Stomach (tissue), 4 donors: Measurements from ENCODE around the gene PLK5.

ENCODE experiments used
- POLR2A ChIP-seq, 4 donors: fragments of 450-650 bp; IDR thresholded peaks; one replicate each; pipeline ENCODE4 v1.6.1; 2016; ENCODE audit warnings: antibody characterized with exemption in 4 of 4, control low read depth in 2 of 4, mild to moderate bottlenecking in 1 of 4, moderate library complexity in 1 of 4
- TF ChIP-seq, protein P1 (sequence below), 7 experiments: fragments of 450-650 bp in 4 of 7; fragments of 200-600 bp in 3 of 7; sonication (generic) in 3 of 7; IDR thresholded peaks; one replicate each; pipeline ENCODE4 v1.5.1; 2016 to 2019; ENCODE audit warnings: antibody characterized with exemption in 7 of 7, control low read depth in 2 of 7, mild to moderate bottlenecking in 1 of 7

DNA sequence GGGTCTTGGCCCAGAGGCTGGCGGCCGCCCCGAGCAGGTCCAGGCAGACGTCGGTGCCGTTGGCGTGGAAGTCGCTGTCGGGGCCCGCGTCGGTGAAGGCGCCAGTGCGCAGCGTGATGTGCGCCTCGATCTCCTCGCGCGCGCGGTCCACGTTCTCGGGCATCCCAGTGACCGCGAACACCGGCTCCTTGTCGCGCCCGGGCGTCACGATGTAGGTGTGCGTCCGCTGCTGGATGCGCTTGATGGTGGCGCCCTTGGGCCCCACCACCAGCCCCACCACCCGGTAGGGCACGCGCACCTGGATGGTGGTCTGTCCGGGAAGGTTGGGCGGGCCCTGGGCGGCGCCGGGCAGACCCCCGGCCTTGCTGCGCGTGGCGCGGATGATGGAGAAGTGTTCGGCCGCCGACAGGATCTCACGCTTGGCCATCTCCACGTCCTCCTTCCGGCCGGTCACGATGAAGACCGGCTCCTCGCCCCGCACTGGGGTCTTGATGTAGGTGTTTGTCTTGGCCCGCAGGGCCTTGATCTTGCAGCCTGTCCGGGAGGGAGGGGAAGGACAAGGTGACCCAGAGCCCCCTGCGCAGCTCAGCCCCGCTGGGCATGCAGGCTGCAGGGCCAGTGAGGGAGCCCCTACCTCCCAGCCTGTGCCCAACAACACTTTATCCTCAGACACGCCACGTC lies 32.7 kb downstream of the PLK5 start:
- no peak for TF ChIP-seq POLR2A (IDR thresholded peaks at IDR 0.05)
- TF ChIP-seq, protein P1, sequence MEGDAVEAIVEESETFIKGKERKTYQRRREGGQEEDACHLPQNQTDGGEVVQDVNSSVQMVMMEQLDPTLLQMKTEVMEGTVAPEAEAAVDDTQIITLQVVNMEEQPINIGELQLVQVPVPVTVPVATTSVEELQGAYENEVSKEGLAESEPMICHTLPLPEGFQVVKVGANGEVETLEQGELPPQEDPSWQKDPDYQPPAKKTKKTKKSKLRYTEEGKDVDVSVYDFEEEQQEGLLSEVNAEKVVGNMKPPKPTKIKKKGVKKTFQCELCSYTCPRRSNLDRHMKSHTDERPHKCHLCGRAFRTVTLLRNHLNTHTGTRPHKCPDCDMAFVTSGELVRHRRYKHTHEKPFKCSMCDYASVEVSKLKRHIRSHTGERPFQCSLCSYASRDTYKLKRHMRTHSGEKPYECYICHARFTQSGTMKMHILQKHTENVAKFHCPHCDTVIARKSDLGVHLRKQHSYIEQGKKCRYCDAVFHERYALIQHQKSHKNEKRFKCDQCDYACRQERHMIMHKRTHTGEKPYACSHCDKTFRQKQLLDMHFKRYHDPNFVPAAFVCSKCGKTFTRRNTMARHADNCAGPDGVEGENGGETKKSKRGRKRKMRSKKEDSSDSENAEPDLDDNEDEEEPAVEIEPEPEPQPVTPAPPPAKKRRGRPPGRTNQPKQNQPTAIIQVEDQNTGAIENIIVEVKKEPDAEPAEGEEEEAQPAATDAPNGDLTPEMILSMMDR (IDR thresholded peaks at IDR 0.05): no peak
